ENCODE data around the gene ELMO2.

The ELMO2 gene

DNA sequence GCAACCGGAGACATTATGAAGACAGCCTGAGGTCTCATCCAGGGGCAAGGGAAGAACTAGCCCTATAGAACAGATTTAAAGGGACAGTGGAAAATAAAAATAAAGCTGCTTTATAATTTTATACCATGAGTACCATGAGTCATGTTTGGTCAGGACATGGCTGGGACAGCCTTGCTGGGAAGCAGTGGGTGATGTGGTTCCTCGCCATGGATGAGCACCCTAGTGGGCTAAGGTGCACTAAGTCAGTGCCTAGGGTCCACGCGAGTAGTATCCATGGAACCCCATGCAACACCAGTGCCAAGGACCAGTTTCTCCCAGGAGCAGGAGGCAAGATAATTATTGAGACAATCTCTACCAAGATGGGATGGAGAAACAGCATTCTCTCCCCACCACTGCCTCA lies 33.4 kb upstream of the ELMO2 start:
- Histone ChIP-seq H4K20me1 (ENCODE audit: insufficient read depth, low read length) (no peaks in the 10 kb centered on the region), H3F3A (ENCODE audit: insufficient read depth, low read length) (no peaks in the 10 kb centered on the region), H3K9ac (ENCODE audit: low read length) (no peak overlapping the region), H3K27ac (ENCODE audit: low read depth, low read length, poor library complexity, severe bottlenecking) (no peak overlapping the region), H3K27me3 (ENCODE audit: insufficient read depth, low read length) (no peaks in the 10 kb centered on the region; the same call in 1 of the 2 replicates), H3K9me3 (ENCODE audit: low read length) (0 out of 2 replicates have a peak, but pooled peaks cover 2% of the 10 kb centered on the region), H3K36me3 (ENCODE audit: insufficient read depth, low read length) (no peaks in the 10 kb centered on the region), H3K79me2 (ENCODE audit: insufficient read depth, low read length) (no peaks in the 10 kb centered on the region), H2AFZ (ENCODE audit: low read length) (no peak overlapping the region), H3K9me2 (ENCODE audit: low read depth, low read length) (no peaks in the 10 kb centered on the region), H3K4me3 (ENCODE audit: low read depth, low read length, poor library complexity, severe bottlenecking) (no peak overlapping the region), H3K4me1 (ENCODE audit: insufficient read depth, low read length, severe bottlenecking) (no peaks in the 10 kb centered on the region), H3K4me2 (ENCODE audit: low read length) (no peak overlapping the region)
- TF ChIP-seq EZH2 (IDR thresholded peaks at IDR 0.05; ENCODE audit: borderline replicate concordance, low read length), result no peak
- TF ChIP-seq, protein P1, sequence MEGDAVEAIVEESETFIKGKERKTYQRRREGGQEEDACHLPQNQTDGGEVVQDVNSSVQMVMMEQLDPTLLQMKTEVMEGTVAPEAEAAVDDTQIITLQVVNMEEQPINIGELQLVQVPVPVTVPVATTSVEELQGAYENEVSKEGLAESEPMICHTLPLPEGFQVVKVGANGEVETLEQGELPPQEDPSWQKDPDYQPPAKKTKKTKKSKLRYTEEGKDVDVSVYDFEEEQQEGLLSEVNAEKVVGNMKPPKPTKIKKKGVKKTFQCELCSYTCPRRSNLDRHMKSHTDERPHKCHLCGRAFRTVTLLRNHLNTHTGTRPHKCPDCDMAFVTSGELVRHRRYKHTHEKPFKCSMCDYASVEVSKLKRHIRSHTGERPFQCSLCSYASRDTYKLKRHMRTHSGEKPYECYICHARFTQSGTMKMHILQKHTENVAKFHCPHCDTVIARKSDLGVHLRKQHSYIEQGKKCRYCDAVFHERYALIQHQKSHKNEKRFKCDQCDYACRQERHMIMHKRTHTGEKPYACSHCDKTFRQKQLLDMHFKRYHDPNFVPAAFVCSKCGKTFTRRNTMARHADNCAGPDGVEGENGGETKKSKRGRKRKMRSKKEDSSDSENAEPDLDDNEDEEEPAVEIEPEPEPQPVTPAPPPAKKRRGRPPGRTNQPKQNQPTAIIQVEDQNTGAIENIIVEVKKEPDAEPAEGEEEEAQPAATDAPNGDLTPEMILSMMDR (IDR thresholded peaks at IDR 0.05; ENCODE audit: low read length), result no peak

DNA sequence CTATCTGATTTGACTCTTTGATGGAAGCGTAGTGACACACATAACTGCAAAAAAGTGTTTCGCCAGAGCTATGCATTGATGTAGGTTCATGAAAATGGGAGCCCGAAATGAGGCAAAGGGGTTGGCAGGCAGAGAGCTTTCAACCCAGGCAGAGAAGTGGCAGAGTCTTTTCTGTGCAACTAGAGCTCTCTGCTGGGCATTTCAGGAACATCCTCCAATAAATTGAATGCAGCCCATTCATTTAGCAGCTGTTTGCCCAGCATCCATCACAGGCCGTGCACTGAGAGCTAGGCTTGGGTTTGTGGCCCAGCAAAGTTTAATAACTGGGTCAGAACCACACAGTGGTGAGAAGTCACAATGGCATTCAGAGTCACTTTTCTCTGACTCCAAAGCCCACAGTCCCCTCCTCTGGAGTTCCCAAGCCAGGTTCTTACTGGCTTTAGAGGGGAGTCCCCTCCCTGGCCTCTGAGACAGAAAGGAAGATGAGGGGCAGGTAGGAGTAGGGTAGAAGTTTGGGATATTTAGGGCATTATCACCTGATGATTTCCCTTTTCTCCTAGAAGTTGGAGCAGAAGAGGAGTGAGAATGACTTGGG lies 31.8 kb upstream of the ELMO2 start:
- no peak for TF ChIP-seq EZH2 (IDR thresholded peaks at IDR 0.05; ENCODE audit: borderline replicate concordance, low read length)
- TF ChIP-seq, protein P1 (IDR thresholded peaks at IDR 0.05; ENCODE audit: low read length), result peak; percentile 43; the same call in 1 of the 2 replicates
- Histone ChIP-seq H3K9me2 (ENCODE audit: low read depth, low read length) (no peaks in the 10 kb centered on the region), H3K27ac (ENCODE audit: low read depth, low read length, poor library complexity, severe bottlenecking) (no peak overlapping the region), H3K9ac (ENCODE audit: low read length) (no peak overlapping the region), H3K79me2 (ENCODE audit: insufficient read depth, low read length) (no peaks in the 10 kb centered on the region), H2AFZ (ENCODE audit: low read length) (no peak overlapping the region), H3F3A (ENCODE audit: insufficient read depth, low read length) (no peaks in the 10 kb centered on the region), H3K27me3 (ENCODE audit: insufficient read depth, low read length) (no peaks in the 10 kb centered on the region), H3K36me3 (ENCODE audit: insufficient read depth, low read length) (no peaks in the 10 kb centered on the region), H3K9me3 (ENCODE audit: low read length) (no peaks in the 10 kb centered on the region), H3K4me3 (ENCODE audit: low read depth, low read length, poor library complexity, severe bottlenecking) (no peak overlapping the region), H3K4me2 (ENCODE audit: low read length) (no peak overlapping the region), H4K20me1 (ENCODE audit: insufficient read depth, low read length) (no peaks in the 10 kb centered on the region), H3K4me1 (ENCODE audit: insufficient read depth, low read length, severe bottlenecking) (no peaks in the 10 kb centered on the region)

DNA sequence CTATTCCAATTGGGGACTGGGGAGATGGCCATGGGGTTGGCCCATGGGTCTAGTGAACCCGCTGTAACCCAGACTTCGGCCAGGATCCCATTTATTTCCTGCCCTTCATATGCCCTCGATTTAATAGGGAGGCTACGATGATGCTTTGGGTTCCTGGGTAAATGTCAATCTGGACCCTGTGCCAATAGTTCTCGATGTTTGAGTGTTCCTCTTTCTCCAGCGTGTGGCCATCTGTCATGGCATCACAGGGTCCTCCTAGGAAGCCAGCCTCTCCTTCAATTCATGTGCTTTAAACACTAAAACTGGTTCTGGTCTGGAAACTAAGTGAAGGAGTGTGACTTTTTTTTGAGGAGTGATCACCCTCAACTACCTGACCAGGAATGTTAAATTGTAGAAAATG lies 28.7 kb upstream of the ELMO2 start:
- H2AFZ ChIP-seq (ENCODE audit: low read length), result no peak overlapping the region
- no peaks in the 10 kb centered on the region for H3K9me2 ChIP-seq (ENCODE audit: low read depth, low read length)
- TF ChIP-seq, protein P1 (IDR thresholded peaks at IDR 0.05; ENCODE audit: low read length), result no peak
- TF ChIP-seq EZH2 (IDR thresholded peaks at IDR 0.05; ENCODE audit: borderline replicate concordance, low read length), result no peak
- H3K27ac ChIP-seq (ENCODE audit: low read depth, low read length, poor library complexity, severe bottlenecking), result no peak overlapping the region
- H3K9me3 ChIP-seq (ENCODE audit: low read length), result no peaks in the 10 kb centered on the region
- no peaks in the 10 kb centered on the region for H4K20me1 ChIP-seq (ENCODE audit: insufficient read depth, low read length)
- H3K27me3 ChIP-seq (ENCODE audit: insufficient read depth, low read length), result no peaks in the 10 kb centered on the region
- no peak overlapping the region for H3K4me2 ChIP-seq (ENCODE audit: low read length)
- no peak overlapping the region for H3K4me3 ChIP-seq (ENCODE audit: low read depth, low read length, poor library complexity, severe bottlenecking)
- no peaks in the 10 kb centered on the region for H3K4me1 ChIP-seq (ENCODE audit: insufficient read depth, low read length, severe bottlenecking)
- no peaks in the 10 kb centered on the region for H3K36me3 ChIP-seq (ENCODE audit: insufficient read depth, low read length)
- H3F3A ChIP-seq (ENCODE audit: insufficient read depth, low read length), result no peaks in the 10 kb centered on the region
- no peaks in the 10 kb centered on the region for H3K79me2 ChIP-seq (ENCODE audit: insufficient read depth, low read length)
- H3K9ac ChIP-seq (ENCODE audit: low read length), result no peak overlapping the region
